ENCODE data around the gene TRAPPC1. TPM values are rescaled to one million over a fixed set of nuclear protein-coding genes. Genes with fewer than 3 reads are reported as not detected.
A peak's percentile ranks its signal among the peaks of the same experiment; 100 is the strongest.

The TRAPPC1 gene
- total RNA-seq, 1 donor from 2014 or later, result 110 TPM

GRCh38 chr17:7910711-7911110 is 21.0 kb downstream of the TRAPPC1 start:
- DNase-seq (no peak), ATAC-seq (no peak)
- Histone ChIP-seq H3K27me3 (ENCODE audit: low read depth) (no peaks in the 10 kb centered on the region), H3K27ac (no peak overlapping the region), H3K4me3 (no peak overlapping the region), H3K4me1 (peaks cover 21% of the 10 kb centered on the region), H3K9me3 (no peaks in the 10 kb centered on the region), H3K36me3 (peaks cover 67% of the 10 kb centered on the region)
- TF ChIP-seq, protein P1, sequence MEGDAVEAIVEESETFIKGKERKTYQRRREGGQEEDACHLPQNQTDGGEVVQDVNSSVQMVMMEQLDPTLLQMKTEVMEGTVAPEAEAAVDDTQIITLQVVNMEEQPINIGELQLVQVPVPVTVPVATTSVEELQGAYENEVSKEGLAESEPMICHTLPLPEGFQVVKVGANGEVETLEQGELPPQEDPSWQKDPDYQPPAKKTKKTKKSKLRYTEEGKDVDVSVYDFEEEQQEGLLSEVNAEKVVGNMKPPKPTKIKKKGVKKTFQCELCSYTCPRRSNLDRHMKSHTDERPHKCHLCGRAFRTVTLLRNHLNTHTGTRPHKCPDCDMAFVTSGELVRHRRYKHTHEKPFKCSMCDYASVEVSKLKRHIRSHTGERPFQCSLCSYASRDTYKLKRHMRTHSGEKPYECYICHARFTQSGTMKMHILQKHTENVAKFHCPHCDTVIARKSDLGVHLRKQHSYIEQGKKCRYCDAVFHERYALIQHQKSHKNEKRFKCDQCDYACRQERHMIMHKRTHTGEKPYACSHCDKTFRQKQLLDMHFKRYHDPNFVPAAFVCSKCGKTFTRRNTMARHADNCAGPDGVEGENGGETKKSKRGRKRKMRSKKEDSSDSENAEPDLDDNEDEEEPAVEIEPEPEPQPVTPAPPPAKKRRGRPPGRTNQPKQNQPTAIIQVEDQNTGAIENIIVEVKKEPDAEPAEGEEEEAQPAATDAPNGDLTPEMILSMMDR (IDR thresholded peaks at IDR 0.05), result no peak
- intact Hi-C loops (cut with DNase I), result no loop called here

DNA sequence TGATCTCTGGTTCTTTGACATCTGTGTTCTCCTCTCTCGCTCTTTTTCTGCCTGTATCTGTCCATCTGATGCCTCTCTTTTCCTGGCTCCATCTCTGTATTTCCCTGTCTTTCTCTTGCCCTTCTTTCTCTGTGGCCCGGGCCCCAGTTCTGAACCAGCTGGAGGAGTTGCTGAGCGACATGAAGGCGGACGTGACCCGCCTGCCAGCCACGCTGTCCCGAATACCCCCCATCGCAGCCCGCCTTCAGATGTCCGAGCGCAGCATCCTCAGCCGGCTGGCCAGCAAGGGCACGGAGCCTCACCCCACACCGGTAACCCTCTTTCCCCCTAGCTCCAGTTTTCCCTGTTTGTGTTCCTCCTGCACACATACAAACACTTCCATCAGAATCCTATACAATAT is 21.5 kb downstream of the TRAPPC1 start:
- Histone ChIP-seq H3K27ac (no peak overlapping the region), H3K4me3 (no peak overlapping the region), H3K9me3 (no peaks in the 10 kb centered on the region), H3K36me3 (peaks cover 71% of the 10 kb centered on the region), H3K27me3 (ENCODE audit: low read depth) (no peaks in the 10 kb centered on the region), H3K4me1 (peaks cover 18% of the 10 kb centered on the region)
- intact Hi-C loops (cut with DNase I), result no loop called here
- DNase-seq (no peak), ATAC-seq (no peak)
- TF ChIP-seq, protein P1 (IDR thresholded peaks at IDR 0.05), result no peak

DNA sequence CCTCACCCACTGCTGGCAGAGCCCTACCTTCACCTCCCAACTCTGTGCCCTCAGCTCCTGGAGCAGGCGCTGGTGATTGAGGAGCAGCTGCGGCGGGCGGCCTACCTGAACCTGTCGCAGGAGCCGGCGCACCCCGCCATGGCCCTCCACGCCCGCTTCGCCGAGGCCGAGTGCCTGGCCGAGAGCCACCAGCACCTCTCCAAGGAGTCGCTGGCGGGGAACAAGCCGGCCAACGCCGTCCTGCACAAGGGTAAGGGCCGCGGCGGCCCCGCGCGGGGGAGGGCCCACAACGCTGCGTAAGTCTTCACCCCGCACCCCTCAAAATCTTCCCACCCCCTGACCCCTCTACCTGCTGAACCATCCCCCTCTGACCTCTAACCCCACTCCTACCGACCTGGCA is 22.7 kb downstream of the TRAPPC1 start:
- intact Hi-C loops (cut with DNase I), result no loop called here
- Histone ChIP-seq H3K4me1 (peaks cover 6% of the 10 kb centered on the region), H3K27ac (no peak overlapping the region), H3K36me3 (peaks cover 83% of the 10 kb centered on the region), H3K4me3 (no peak overlapping the region), H3K27me3 (ENCODE audit: low read depth) (no peaks in the 10 kb centered on the region), H3K9me3 (no peaks in the 10 kb centered on the region)
- TF ChIP-seq, protein P1 (IDR thresholded peaks at IDR 0.05), result no peak
- DNase-seq, result no peak
- ATAC-seq, result no peak

GRCh38 chr17:7903154-7904103 is 28.3 kb downstream of the TRAPPC1 start:
- TF ChIP-seq, protein P1 (IDR thresholded peaks at IDR 0.05), result no peak
- Histone ChIP-seq H3K36me3 (peaks cover 100% of the 10 kb centered on the region), H3K4me1 (no peaks in the 10 kb centered on the region), H3K9me3 (no peaks in the 10 kb centered on the region), H3K4me3 (no peak overlapping the region), H3K27ac (no peak overlapping the region), H3K27me3 (ENCODE audit: low read depth) (no peaks in the 10 kb centered on the region)
- no peak for ATAC-seq
- intact Hi-C loops (cut with DNase I), result no loop called here
- DNase-seq, result no peak

DNA sequence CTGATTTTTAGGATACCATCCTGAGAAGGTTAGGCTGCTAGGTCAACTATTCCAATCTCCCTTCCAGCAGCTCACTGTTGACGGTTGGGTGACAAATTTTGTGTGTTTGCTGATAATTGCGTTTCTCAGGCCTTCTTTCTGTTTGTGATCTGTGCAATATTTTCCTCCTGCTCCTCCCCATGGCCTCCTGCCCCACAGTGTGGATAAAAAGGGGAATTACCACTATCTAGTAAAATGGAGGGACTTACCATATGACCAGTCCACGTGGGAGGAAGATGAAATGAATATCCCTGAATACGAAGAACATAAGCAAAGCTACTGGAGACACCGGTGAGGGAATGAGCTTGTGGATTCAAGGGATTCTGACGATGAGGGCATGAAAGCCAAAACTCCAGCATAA is 34.0 kb downstream of the TRAPPC1 start:
- Histone ChIP-seq H3K27ac (no peak overlapping the region), H3K9me3 (no peaks in the 10 kb centered on the region), H3K27me3 (ENCODE audit: low read depth) (no peaks in the 10 kb centered on the region), H3K36me3 (peaks cover 97% of the 10 kb centered on the region), H3K4me3 (no peak overlapping the region), H3K4me1 (no peaks in the 10 kb centered on the region)
- intact Hi-C loops (cut with DNase I), result no loop called here
- ATAC-seq (peak; percentile 57 to 80), DNase-seq (no peak)
- TF ChIP-seq, protein P1 (IDR thresholded peaks at IDR 0.05), result peak; percentile 41

All from lower lobe of right lung (tissue), 2 donors.